ENCODE results near the gene ITGB3. TPM values are rescaled to one million over a fixed set of nuclear protein-coding genes. Genes with fewer than 3 reads are reported as not detected.

ITGB3 gene
- total and polyA plus RNA-seq, 10 of the 15 experiments (the other 5 are each of a cell fraction or from before 2014, with no cell fraction given): 0.69 to 22.8 (median 13.6) TPM

DNA sequence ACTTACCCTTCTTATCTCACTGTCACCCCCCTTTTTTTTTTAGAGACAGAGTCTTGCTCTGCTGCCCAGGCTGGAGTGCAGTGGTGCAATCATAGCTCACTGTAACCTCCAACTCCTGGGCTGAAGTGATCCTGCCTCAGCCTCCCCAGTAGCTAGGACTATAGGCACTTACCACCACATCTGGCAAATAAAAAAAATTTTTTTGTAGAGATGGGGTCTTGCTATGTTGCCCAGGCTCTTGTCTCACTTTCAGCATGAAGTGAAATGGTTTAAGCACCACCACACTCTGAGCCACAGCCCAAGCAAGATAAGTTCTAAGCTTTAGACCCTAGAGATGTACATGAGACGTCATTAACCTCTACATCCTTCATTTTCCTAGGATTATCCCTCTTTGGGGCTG is 35.7 kb downstream of the ITGB3 start:
- Histone ChIP-seq H3K9me3 (replicated peaks; ENCODE audit: control insufficient read depth, insufficient read depth, low read length) (no peaks in the 10 kb centered on the region), H3K79me2 (ENCODE audit: control insufficient read depth, insufficient read depth, low read length) (no peaks in the 10 kb centered on the region), H3K4me3 (no peak overlapping the region), H3K27me3 (replicated peaks in 1 of 2; ENCODE audit: control insufficient read depth in 2 of 2, insufficient read depth in 2 of 2, low read length in 1 of 2) (no peaks in the 10 kb centered on the region), H3K4me1 (ENCODE audit: control insufficient read depth, insufficient read depth, low read length) (peaks cover 30% of the 10 kb centered on the region), H3K4me2 (ENCODE audit: control insufficient read depth, insufficient read depth) (no peak overlapping the region), H2AFZ (ENCODE audit: control insufficient read depth, low read depth, low read length) (no peak overlapping the region), H3K27ac (ENCODE audit: control insufficient read depth, insufficient read depth) (no peak overlapping the region), H3K9ac (ENCODE audit: control insufficient read depth, insufficient read depth, low read length) (no peak overlapping the region), H4K20me1 (ENCODE audit: control insufficient read depth, insufficient read depth) (no peaks in the 10 kb centered on the region), H3K36me3 (ENCODE audit: control insufficient read depth in 2 of 2, insufficient read depth in 2 of 2, low read length in 1 of 2) (peaks cover 0 to 5% of the 10 kb centered on the region in 2 experiments; a peak in 2 of 4 replicates)
- DNase-seq (ENCODE audit: low read depth, low spot score) (no peak), ATAC-seq (no peak), FAIRE-seq (no peak)
- ChIA-PET POLR2A (interaction anchor here (7.0 kb wide), 1 partner anchor 34 kb away, joined by 42 read pairs; the partner anchor contains the start of gene ITGB3), SMC1A (ENCODE audit: uncharacterized antibody, unreplicated experiment) (interaction anchor here (1.0 to 8.2 kb wide), 6 partner anchors 10 to 59 kb away, joined by 3 to 110 read pairs (median 46); partner anchors contain the start of gene ITGB3), RAD21 (ENCODE audit: unreplicated experiment) (interaction anchor here (5.7 to 6.7 kb wide), 2 partner anchors 13 to 59 kb away, joined by 43 to 68 read pairs; no protein-coding TSS in a partner anchor), CTCF (interaction anchor here (0.5 to 5.1 kb wide), 11 partner anchors 8 to 82 kb away, joined by 3 to 73 read pairs (median 4); partner anchors contain the start of gene EFCAB13)
- BruUV-seq (replicated peaks): no TSS peak
- intact Hi-C loops (cut with micrococcal nuclease; ENCODE audit: unreplicated experiment): no loop called here
- in situ Hi-C loops (cut with MboI): no loop called here
- 33% methylated on average over 1 of the region's 1 CpG for WGBS (ENCODE audit: insufficient coverage, insufficient replicate concordance, low lambda C conversion rate, missing lambda C conversion rate)
- TF ChIP-seq EGR1 (IDR thresholded peaks at IDR 0.05; ENCODE audit: borderline replicate concordance in 1 of 2, low read depth in 2 of 2, low read length in 2 of 2) (no peak), BMI1 (IDR thresholded peaks at IDR 0.05; ENCODE audit: borderline replicate concordance) (no peak), MEF2B (IDR thresholded peaks at IDR 0.05; ENCODE audit: partially characterized antibody, poor library complexity, severe bottlenecking) (no peak), KDM1A (IDR thresholded peaks at IDR 0.05; ENCODE audit: borderline replicate concordance) (no peak), IKZF2 (IDR thresholded peaks at IDR 0.05) (no peak), E4F1 (IDR thresholded peaks at IDR 0.05; ENCODE audit: borderline replicate concordance, partially characterized antibody) (no peak), FOXM1 (IDR thresholded peaks at IDR 0.05; ENCODE audit: low read depth, low read length) (no peak), HDGF (IDR thresholded peaks at IDR 0.05) (no peak), ZZZ3 (IDR thresholded peaks at IDR 0.05; ENCODE audit: control insufficient read depth, insufficient read length, low read depth) (no peak), KAT2A (conservative IDR thresholded peaks at IDR 0.05; ENCODE audit: control insufficient read depth, low read depth, low read length) (no peak)
- TF ChIP-seq, protein P1, sequence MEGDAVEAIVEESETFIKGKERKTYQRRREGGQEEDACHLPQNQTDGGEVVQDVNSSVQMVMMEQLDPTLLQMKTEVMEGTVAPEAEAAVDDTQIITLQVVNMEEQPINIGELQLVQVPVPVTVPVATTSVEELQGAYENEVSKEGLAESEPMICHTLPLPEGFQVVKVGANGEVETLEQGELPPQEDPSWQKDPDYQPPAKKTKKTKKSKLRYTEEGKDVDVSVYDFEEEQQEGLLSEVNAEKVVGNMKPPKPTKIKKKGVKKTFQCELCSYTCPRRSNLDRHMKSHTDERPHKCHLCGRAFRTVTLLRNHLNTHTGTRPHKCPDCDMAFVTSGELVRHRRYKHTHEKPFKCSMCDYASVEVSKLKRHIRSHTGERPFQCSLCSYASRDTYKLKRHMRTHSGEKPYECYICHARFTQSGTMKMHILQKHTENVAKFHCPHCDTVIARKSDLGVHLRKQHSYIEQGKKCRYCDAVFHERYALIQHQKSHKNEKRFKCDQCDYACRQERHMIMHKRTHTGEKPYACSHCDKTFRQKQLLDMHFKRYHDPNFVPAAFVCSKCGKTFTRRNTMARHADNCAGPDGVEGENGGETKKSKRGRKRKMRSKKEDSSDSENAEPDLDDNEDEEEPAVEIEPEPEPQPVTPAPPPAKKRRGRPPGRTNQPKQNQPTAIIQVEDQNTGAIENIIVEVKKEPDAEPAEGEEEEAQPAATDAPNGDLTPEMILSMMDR (IDR thresholded peaks at IDR 0.05 in 2 of 3, conservative IDR thresholded peaks at IDR 0.05 in 1 of 3; ENCODE audit: control insufficient read depth in 2 of 3, extremely low read depth in 1 of 3, insufficient read depth in 1 of 3, low read depth in 3 of 3, low read length in 3 of 3): no peak
- TF ChIP-seq, protein P2, sequence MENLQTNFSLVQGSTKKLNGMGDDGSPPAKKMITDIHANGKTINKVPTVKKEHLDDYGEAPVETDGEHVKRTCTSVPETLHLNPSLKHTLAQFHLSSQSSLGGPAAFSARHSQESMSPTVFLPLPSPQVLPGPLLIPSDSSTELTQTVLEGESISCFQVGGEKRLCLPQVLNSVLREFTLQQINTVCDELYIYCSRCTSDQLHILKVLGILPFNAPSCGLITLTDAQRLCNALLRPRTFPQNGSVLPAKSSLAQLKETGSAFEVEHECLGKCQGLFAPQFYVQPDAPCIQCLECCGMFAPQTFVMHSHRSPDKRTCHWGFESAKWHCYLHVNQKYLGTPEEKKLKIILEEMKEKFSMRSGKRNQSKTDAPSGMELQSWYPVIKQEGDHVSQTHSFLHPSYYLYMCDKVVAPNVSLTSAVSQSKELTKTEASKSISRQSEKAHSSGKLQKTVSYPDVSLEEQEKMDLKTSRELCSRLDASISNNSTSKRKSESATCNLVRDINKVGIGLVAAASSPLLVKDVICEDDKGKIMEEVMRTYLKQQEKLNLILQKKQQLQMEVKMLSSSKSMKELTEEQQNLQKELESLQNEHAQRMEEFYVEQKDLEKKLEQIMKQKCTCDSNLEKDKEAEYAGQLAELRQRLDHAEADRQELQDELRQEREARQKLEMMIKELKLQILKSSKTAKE (IDR thresholded peaks at IDR 0.05; ENCODE audit: low read depth, poor library complexity, severe bottlenecking): no peak
- TF ChIP-seq, protein P3, sequence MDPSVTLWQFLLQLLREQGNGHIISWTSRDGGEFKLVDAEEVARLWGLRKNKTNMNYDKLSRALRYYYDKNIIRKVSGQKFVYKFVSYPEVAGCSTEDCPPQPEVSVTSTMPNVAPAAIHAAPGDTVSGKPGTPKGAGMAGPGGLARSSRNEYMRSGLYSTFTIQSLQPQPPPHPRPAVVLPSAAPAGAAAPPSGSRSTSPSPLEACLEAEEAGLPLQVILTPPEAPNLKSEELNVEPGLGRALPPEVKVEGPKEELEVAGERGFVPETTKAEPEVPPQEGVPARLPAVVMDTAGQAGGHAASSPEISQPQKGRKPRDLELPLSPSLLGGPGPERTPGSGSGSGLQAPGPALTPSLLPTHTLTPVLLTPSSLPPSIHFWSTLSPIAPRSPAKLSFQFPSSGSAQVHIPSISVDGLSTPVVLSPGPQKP (IDR thresholded peaks at IDR 0.05; ENCODE audit: low read depth, low read length): no peak
- TF ChIP-seq, protein P4, sequence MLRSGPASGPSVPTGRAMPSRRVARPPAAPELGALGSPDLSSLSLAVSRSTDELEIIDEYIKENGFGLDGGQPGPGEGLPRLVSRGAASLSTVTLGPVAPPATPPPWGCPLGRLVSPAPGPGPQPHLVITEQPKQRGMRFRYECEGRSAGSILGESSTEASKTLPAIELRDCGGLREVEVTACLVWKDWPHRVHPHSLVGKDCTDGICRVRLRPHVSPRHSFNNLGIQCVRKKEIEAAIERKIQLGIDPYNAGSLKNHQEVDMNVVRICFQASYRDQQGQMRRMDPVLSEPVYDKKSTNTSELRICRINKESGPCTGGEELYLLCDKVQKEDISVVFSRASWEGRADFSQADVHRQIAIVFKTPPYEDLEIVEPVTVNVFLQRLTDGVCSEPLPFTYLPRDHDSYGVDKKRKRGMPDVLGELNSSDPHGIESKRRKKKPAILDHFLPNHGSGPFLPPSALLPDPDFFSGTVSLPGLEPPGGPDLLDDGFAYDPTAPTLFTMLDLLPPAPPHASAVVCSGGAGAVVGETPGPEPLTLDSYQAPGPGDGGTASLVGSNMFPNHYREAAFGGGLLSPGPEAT (IDR thresholded peaks at IDR 0.05; ENCODE audit: low read depth): no peak
